ENCODE data around the gene RAP1GAP. TPM values are rescaled to one million over a fixed set of nuclear protein-coding genes. Genes with fewer than 3 reads are reported as not detected.

The RAP1GAP gene
- total and polyA plus RNA-seq, 9 of the 15 experiments (the other 6 are each of a cell fraction or from before 2014, with no cell fraction given), result 0.29 to 30.2 (median 19.2) TPM

DNA sequence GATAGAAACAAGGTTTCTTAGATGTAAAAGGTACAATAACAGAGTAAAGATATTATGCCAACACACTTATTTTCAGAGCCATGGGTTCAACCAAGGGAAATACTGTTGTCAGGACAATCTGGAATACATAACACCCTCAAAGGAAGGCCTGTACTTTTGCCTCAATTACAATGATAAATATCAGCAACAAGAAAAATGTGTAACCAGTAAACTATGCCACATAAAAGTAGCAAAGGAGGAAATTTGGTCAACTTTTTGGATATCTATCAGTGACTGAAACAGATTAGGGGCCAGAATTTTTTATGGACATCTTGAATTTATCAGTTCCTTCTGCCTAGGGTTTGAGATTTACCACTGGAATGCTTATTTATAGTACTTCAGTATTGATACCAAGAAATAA lies 24.6 kb upstream of the RAP1GAP start (continued):
- TF ChIP-seq, protein P1, sequence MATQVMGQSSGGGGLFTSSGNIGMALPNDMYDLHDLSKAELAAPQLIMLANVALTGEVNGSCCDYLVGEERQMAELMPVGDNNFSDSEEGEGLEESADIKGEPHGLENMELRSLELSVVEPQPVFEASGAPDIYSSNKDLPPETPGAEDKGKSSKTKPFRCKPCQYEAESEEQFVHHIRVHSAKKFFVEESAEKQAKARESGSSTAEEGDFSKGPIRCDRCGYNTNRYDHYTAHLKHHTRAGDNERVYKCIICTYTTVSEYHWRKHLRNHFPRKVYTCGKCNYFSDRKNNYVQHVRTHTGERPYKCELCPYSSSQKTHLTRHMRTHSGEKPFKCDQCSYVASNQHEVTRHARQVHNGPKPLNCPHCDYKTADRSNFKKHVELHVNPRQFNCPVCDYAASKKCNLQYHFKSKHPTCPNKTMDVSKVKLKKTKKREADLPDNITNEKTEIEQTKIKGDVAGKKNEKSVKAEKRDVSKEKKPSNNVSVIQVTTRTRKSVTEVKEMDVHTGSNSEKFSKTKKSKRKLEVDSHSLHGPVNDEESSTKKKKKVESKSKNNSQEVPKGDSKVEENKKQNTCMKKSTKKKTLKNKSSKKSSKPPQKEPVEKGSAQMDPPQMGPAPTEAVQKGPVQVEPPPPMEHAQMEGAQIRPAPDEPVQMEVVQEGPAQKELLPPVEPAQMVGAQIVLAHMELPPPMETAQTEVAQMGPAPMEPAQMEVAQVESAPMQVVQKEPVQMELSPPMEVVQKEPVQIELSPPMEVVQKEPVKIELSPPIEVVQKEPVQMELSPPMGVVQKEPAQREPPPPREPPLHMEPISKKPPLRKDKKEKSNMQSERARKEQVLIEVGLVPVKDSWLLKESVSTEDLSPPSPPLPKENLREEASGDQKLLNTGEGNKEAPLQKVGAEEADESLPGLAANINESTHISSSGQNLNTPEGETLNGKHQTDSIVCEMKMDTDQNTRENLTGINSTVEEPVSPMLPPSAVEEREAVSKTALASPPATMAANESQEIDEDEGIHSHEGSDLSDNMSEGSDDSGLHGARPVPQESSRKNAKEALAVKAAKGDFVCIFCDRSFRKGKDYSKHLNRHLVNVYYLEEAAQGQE (IDR thresholded peaks at IDR 0.05; ENCODE audit: borderline replicate concordance), result no peak
- TF ChIP-seq, protein P1 (CRISPR knock-in tag; IDR thresholded peaks at IDR 0.05; ENCODE audit: low read depth), result no peak
- TF ChIP-seq NCOA4 (IDR thresholded peaks at IDR 0.05; ENCODE audit: partially characterized antibody) (no peak), ZNF75A (CRISPR knock-in tag; IDR thresholded peaks at IDR 0.05) (no peak), CHD2 (IDR thresholded peaks at IDR 0.05; ENCODE audit: low read depth, low read length) (no peak), ZNF217 (CRISPR knock-in tag; IDR thresholded peaks at IDR 0.05) (no peak), COPS2 (conservative IDR thresholded peaks at IDR 0.05) (no peak)

Measured in K562 (cell line).